ENCODE measurements around the gene CNNM4.

The CNNM4 gene

GRCh38 chr2:96771796-96772618 lies 11.3 kb downstream of the CNNM4 start:
- no peak overlapping the region for H3K4me3 ChIP-seq (ENCODE audit: control insufficient read depth, low read depth, low read length)
- DNase-seq (ENCODE audit: low read depth): no peak
- no peak for TF ChIP-seq CTCF (IDR thresholded peaks at IDR 0.05; ENCODE audit: control insufficient read depth, insufficient read depth, low read depth, low read length, missing control alignments)

GRCh38 chr2:96772903-96773671 lies 12.4 kb downstream of the CNNM4 start:
- H3K4me3 ChIP-seq (ENCODE audit: control insufficient read depth, low read depth, low read length): no peak overlapping the region
- no peak for DNase-seq (ENCODE audit: low read depth)
- no peak for TF ChIP-seq CTCF (IDR thresholded peaks at IDR 0.05; ENCODE audit: control insufficient read depth, insufficient read depth, low read depth, low read length, missing control alignments)

GRCh38 chr2:96773922-96774321 lies 13.2 kb downstream of the CNNM4 start:
- TF ChIP-seq CTCF (IDR thresholded peaks at IDR 0.05; ENCODE audit: control insufficient read depth, insufficient read depth, low read depth, low read length, missing control alignments): no peak
- no peak for DNase-seq (ENCODE audit: low read depth)
- H3K4me3 ChIP-seq (ENCODE audit: control insufficient read depth, low read depth, low read length): no peak overlapping the region

- H3K4me3 ChIP-seq (ENCODE audit: control insufficient read depth, low read depth, low read length): no peak overlapping the region
- no peak for DNase-seq (ENCODE audit: low read depth)
- no peak for TF ChIP-seq CTCF (IDR thresholded peaks at IDR 0.05; ENCODE audit: control insufficient read depth, insufficient read depth, low read depth, low read length, missing control alignments)
Measured at GRCh38 chr2:96775160-96775559, 14.5 kb downstream of the CNNM4 start.

GRCh38 chr2:96783388-96783787 lies 22.7 kb downstream of the CNNM4 start:
- no peak overlapping the region for H3K4me3 ChIP-seq (ENCODE audit: control insufficient read depth, low read depth, low read length)
- no peak for TF ChIP-seq CTCF (IDR thresholded peaks at IDR 0.05; ENCODE audit: control insufficient read depth, insufficient read depth, low read depth, low read length, missing control alignments)
- no peak for DNase-seq (ENCODE audit: low read depth)

- no peak for TF ChIP-seq CTCF (IDR thresholded peaks at IDR 0.05; ENCODE audit: control insufficient read depth, insufficient read depth, low read depth, low read length, missing control alignments)
- H3K4me3 ChIP-seq (ENCODE audit: control insufficient read depth, low read depth, low read length): no peak overlapping the region
- no peak for DNase-seq (ENCODE audit: low read depth)
Measured at GRCh38 chr2:96787411-96787810, 26.7 kb downstream of the CNNM4 start.

Data from AG09309 (cell line).